ENCODE measurements around the gene MEOX1.
"Not testable (repeated sequence)": the region's sequence is repeated elsewhere in the genome, so short reads cannot be mapped to it uniquely, and the experiment has no call there.

The MEOX1 gene

DNA sequence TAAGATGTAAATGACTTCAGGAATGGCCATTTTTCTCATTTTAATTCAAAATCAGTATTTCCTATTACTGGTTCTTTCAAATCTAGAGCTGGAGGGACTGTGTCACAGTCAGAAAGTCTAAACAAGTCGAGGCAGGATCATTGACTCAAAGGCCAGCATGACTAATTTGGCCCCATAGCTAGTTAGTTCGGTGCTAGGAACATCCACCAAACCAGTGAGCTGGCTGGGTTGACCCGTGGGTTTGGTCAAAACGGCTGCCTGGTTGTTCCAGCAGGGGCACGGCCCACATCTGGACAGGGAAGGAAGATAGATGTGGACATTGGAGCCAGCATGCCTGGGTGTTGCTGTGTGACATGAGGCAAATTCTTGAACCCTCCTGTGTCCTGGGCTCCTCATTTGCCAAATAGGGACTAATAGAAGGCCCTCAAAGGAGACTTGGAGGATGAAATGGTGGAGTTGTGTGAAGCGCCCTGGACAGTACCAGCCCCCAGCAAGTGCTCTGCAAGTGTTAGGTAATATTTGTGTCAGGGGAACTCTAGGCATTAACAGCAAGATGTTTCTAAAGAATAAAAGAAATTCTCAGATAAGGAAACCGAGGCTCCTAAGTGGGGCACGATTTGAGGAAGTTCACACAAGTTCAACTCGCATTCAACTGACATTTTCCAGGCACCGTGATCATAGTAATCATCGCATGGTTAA, 46.2 kb downstream of the MEOX1 start:
- no peak for DNase-seq

DNA sequence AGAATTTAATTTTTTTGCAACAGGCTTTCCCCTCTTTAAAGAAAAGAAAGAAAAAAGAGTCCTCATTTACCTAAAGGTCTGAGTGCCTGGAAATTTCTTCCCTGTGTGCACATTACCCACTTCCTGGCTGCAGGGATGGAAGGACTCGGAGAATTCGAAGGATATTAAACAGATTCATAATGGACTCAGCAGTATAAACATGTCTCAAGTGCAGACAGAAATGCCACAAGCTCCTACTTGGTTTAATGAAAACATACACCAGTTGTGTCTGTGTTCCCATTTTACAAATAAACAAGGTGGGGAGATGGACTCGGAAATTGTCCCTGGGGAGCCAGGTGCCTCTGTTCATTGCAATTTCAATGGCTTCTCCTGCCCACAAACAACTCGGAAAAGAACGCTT, 47.2 kb downstream of the MEOX1 start:
- DNase-seq = no peak

DNA sequence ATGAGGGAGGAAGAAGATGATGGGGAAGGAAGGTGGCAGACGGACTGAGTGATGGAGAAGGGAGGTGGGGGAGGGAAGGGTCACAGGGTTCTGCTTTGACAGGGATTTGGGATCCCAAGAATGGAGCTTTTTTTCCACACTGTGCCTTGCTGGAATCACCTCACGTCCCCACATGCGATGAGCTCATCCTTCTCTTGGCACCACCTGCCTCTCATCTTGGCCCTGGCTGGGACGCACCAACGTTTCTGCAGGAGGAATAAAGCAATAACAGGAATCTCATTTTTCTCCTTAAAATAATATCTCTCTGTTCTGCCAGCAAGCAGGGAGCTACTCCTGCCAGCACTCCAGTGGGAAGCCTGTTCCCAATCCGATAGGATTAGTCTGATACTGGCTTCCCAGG, 47.8 kb downstream of the MEOX1 start:
- DNase-seq = no peak

DNA sequence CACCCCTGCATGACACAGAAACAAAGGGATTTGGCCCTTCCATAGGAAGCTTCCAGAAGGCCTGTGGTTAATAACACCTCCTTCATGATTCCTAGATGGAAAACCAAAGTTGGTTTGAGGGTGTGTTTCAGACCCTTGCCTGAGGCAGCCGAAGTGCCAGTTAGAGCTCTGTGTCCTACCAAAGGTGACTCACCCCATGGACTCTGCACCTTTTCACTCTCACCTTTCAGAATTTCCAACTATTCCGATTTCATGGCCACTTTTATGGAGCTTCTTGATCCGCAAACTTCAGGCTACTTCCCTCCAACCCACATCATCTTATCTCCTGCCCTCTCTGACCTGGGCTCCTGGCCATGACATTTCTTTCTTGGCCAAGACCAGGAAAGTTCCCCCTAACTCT, 49.2 kb downstream of the MEOX1 start:
- no peak for DNase-seq

DNA sequence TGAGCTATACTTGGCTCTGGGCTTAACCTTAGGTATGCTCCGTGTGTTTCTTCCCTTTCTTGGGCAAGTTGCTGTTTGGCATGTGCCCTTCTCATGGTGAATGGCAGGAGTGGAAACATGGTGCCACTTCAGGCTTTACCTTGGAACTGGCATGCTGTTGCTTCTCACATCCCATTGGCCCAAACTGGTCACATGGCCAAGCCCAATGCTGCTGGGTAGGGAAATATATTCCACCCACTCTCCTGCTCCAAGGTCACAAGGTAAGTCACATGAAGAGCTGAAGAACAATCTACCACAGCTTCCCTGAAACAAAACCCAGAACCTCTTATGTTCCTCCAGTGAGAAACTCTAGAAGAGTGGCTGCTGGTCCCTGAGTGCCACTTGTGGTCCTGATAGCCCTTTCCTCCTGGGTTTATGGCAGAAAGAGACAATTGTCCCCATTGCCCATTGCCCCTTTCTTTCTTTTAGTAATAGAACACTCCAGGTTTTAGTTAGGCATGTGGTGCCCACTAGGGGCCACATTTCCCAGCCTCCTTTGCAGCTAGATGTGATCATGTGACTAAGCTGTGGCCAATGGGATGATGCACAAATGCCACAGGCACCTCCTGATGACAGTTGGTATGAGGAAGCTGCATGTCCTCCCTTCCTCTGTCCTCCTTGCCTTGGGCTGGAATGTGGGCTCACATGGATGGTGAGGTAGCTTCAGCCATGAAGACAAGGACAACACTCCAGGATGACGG, 50.3 kb downstream of the MEOX1 start:
- DNase-seq = no peak

DNA sequence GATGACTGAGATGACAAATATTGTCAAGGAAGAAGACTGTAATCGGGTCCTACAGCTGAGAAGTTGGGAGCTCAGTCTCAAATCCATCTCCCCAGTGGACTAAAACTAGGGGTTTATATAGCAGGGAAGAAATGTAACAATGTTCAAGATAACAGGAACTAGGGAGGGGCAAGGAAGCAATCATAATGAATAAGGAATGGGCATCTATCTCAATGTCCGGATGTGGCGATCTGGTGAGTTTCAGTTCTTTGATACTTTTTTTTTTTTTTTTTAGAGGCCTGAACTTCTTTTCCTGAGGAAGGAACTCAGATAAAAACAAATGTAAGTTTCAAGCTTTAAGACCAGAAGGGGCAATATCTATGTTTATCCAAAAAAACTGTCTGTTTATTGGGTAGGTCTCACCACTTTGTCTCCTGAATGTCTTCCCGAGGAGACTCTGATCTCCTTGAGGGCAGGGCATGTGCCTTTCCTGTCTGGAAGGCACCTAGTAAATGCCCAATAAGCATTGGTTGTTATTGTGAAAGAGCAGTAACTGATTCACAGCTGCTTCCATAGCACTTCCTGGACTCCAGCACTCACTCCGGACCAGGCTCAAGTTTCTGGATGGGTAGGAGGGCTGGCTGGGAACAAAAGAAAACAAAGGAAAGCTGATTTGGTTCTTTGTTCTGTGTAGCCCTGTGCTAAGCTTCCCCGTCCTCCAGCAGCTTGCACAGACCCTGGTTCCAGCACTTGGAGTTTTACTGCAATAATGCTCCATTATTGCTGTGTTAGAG, 51.9 kb downstream of the MEOX1 start:
- DNase-seq = no peak

DNA sequence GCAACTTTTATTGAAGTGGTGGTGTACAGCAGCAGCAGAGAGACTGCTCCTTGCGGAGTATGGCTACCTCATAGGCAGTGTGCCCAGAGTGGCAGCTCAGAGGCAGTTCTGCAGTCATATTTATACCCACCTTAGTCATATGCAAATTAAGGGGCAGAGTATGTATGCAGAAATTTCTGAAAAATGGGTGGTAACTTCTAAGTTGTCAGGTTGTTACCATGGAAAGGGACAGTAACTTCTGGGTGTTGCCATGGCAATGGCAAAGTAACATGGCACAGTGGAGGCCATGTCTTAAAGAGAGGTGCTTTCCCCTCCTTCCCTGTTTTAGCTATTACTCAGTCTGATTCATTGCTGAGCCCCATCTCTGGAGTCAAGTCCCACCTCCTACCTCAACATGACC, 53.4 kb downstream of the MEOX1 start:
- peak; percentile 16 for DNase-seq

DNA sequence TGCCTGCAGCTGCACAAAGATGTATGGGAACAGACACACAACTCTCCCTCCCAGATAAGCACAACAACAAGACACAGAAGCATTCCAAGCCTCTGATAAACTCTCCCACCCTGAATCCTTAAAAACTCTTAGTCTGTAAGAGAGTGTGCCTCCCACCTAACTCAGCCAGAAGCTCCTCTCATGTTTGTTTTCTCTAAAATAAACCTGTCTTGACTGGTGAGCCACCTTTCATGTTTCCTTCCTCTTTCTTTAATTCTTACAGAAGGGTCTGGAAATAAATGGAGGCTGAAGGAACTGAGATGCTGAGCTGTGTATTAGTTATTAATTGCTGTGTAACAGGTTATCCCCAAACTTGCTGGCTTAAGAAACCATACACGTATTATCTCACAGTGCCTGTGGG, 57.2 kb downstream of the MEOX1 start:
- no peak for DNase-seq

DNA sequence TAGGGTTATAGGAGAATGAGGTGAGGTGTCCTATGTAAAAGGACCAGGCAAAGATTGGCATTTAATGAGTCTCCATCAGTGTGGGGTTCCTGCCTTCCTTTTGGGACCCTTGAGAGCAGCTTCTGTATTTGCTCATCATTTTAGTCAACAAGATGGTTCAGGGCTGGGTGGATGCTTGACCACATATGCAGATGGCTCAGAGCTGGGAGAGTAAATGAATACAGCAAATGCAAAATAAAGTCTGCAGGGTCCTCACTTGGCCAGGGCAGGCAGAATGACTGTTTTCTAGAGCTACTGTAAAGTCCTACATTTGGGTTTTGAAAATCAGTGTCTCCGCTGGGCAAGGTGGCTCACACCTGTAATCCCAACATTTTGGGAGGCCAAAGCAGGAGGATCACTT, 58.4 kb downstream of the MEOX1 start:
- DNase-seq = no peak

DNA sequence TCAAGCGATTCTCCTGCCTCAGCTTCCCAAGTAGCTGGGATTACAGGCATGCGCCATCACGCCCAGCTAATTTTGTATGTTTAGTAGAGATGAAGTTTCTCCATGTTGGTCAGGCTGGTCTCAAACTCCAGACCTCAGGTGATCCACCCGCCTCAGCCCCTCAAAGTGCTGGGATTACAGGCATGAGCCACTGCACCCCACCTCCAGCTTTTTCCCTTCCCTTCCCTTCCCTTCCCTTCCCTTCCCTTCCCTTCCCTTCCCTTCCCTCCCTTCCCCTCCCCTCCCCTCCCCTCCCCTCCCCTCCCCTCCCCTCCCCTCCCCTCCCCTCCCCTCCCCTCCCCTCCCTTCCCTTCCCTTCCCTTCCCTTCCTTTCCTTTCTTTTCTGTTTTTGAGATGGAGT, 59.2 kb downstream of the MEOX1 start:
- not testable (repeated sequence) for DNase-seq

DNA sequence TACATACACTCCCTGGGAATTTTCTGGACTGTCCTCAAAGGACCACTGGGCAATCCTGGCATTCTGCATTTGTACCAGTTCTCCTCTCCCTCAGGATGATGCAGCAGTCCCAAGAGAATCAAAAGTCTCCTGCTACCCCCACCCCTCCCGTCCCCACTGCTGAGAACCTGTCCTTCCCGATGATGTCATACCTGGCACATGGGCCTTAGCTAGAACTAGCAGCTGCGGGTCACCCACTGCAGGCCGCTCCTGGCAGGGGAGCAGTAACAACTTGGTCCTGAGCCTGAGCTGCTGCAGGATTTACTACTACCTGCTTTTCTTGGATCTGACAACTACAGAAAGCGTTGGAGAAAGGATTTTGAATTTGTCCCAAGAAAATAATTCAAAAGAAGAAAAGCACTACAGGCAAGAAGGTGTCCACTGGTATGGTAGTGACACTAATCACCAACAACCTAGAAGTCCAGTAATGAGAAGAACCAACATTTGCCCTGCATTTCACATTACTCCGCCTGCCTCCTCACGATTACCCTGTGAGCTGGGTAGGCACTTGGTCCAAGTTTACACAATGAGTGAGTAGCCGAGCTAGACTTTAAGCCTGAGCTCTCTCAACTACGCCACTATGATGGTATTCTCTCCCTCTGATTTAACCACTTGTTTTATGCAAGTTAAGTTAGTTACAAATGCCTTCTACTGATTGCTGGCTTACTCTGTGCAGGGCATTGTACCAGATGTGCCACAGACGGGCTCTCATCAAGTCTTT, 60.3 kb downstream of the MEOX1 start:
- DNase-seq = no peak

DNA sequence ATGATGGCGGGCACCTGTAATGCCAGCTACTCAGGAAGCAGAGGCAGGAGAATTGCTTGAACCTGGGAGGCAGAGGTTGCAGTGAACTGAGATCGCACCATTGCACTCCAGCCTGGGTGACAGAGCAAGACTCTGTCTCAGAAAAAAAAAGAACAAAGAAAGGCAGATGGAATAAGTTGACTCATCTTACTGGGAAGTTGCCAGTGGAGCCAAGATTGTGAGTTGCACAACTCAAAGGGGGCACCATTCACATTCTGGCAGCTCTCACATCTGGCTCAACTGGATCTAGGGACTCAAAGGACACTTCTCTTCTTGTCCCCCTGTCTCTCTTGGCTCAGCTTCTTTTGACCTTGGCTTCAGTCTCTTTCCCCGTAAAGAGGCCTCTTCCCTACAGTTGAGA, 61.9 kb downstream of the MEOX1 start:
- no peak for DNase-seq

DNA sequence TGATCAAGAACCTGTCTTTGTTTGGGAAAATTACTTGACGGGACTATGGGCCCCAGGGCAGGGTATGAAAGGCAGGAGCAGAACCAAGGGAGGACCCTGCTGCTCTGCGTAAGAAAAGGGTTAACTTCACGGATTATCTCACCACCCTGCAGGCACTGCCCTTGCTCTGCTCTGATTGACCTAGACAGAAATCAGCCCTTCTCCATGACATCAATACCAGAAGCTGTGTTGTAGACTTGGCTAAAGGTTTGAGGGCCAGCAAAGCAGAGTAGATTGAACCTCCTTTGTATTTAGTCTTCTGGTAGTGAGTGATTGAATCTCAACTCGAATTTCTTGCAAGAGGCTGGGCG, 62.7 kb downstream of the MEOX1 start:
- no peak for DNase-seq

DNA sequence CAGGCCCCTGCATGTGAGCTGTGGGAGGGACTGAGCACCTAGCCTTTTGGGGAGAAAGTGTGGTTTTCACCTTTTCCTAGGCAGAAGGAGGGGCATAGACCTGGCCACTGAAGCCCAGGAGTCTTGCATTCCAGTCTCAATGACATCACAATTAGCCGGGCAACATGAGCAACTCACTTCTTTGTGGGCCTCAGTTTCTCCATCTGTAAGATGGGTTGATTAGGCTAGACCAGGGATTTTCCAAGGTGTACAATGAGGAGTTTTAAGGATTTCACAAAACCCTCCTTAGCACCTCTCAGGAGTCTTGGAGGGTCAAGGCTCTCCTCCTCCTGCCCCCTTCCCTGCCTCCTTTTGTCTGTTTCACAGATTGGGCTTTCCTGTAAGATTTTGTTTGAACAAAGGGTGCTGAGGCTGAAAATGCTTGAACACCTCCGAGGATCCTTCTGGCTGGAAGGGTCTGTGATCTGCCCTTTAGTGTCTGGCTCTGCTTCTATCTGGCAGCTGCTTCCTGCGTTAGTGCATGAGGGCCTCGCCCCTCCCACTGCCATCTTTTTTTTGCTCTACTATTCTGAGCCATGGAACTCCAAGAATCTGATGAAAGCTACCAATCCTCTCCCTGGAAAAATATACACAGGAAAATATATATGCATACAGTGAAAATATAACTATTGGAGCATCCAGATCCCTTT, 63.2 kb downstream of the MEOX1 start:
- no peak for DNase-seq

DNA sequence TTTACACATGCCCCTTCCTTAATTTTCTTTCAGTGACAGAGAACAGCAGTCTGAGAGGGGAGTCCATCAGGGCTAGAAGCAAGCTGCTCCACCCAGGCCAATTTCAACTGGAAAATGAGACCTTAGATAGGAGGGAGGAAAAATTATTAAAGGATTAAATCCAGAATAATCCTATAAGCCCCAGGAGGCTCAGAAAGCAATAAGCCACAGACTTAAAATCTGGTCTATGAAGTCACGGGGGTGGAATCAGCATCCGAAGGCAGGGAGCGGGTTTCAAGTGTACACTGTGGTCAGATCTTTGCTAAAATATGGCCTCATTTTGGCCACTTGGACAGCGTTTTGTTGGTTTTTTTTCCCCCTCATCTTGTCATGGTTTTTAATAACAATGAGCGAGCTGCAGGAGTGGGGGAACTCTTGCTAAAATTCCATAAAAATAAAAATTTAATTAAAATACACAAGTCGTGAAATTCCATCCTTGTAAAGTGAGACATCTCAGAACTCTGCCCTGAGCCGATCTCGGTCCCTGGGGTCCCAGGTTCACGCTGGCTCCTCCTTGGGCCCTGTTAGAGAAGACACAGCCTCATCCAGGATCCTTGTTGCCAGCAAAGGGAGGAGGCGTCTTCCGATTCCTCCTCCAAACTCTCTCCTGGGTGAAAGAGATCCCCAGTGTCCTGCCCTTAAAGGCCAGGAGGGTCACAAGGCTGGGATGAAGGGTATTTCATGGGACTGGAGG, 63.9 kb downstream of the MEOX1 start:
- no peak for DNase-seq

DNA sequence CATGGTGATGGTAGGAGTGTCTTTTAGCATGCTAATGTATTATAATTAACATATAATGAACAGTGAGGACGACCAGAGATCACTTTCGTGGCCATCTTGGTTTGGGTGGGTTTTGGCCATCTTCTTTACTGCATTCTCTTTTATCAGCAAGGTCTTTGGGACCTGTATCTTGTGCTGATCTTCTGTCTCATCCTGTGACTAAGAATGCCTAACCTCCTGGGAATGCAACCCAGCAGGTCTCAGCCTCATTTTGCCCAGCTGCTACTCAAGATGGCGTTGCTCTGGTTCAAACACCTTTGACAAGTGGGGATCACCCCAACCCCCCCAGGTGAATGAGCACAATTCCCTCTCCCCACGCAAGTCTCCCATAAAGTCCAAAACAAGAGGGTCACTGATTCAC, 66.3 kb downstream of the MEOX1 start:
- no peak for DNase-seq

DNA sequence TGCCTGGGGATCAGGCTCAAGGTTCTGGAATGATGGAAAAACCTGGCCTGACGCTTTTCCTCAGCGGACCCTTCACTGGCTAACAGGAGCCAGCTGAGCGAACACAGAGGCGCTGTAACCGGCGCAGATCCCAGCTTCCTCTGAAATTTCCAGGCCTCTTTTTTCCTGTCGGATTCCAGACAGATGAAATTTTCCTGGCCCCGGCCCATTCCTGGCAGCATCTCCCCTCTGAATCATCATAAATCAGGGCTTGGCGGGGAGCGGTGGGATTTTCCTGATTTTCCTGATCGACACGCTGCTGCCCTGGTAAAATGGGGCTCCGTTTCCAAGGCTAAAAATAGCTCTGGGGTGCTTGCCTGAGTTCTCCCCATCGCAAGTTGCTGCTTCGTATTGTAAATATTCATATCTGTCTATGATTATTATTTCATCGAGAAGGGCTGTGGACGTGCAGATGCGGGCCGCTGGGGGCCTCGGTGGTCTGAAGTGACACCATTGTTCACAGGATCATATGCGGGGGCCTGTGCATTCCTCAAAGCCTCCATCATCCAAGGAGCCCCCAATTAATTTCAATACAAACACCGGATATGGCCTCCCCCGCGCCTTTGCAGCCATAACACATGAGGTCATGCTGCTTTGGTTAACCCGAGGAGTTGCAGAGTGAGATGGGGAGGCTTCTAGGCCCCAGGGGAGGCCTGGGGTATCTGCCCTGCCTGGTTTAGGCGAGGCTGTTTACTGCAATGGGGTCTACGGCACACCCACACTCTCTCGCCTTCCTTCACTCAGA, 69.8 kb downstream of the MEOX1 start:
- no peak for DNase-seq

DNA sequence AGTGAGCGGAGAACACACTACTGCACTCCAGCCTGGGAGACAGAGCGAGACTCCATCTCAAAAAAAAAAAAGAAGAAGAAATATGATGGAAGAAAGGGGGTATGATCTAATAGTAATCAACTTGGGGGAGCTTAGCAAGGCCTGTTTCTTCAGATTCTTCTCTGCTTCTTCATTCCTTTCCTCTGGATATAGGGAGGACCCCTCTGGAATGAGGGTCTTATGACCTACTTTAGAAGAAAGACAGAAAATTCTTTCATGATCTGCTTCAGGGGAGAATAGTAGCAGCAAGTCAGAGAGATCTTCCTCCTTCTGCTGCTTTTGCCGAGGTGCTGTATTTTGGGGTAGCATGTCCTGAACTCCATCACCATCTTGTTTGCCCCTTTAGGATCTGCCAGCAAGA, 70.7 kb downstream of the MEOX1 start:
- no peak for DNase-seq
